HL-60 (cell line): ENCODE data around the gene UGCG.

Source experiments
- DNase-seq, 2 experiments: peaks; one replicate each; pipeline ENCODE4 v3.0.0-alpha.2; 2010 to 2020; ENCODE audit warnings: low read depth in 1 of 2, low spot score in 1 of 2
- H3K27ac ChIP-seq: fragments of 250-450 bp; sonication (Bioruptor Pico); replicated peaks from 2 replicates; pipeline ENCODE4 v1.5.1; 2020; ENCODE audit warnings: mild to moderate bottlenecking, moderate library complexity
- H3K27me3 ChIP-seq: fragments of 250-450 bp; sonication (Bioruptor Pico); 2 replicates; pipeline ENCODE4 v1.5.1; 2021; ENCODE audit warnings: mild to moderate bottlenecking, moderate library complexity; ENCODE audit not compliant: insufficient read depth, poor library complexity, severe bottlenecking
- H3K4me3 ChIP-seq: replicated peaks from 2 replicates; pipeline ENCODE4 v1.5.1; 2011; ENCODE audit warnings: mild to moderate bottlenecking, control low read depth, low read length; ENCODE audit not compliant: insufficient read depth
- CTCF ChIP-seq: IDR thresholded peaks from one replicate; pipeline ENCODE4 v1.5.1; 2011; ENCODE audit warnings: low read length, control low read depth, inconsistent platforms; ENCODE audit not compliant: insufficient read depth
- GABPA ChIP-seq: IDR thresholded peaks from 2 replicates; pipeline ENCODE4 v1.6.1; 2012; ENCODE audit warnings: low read depth
- POLR2AphosphoS5 ChIP-seq: IDR thresholded peaks from 2 replicates; pipeline ENCODE4 v1.6.1; 2012; ENCODE audit warnings: low read depth
- REST ChIP-seq: IDR thresholded peaks from 2 replicates; pipeline ENCODE4 v1.6.1; 2012; ENCODE audit warnings: low read depth; ENCODE audit not compliant: insufficient replicate concordance
- SPI1 ChIP-seq: IDR thresholded peaks from 2 replicates; pipeline ENCODE4 v1.6.1; 2012; ENCODE audit warnings: low read depth, mild to moderate bottlenecking, borderline replicate concordance

UGCG gene

GRCh38 chr9:111961575-111961974, 65.0 kb downstream of the UGCG start:
- TF ChIP-seq POLR2AphosphoS5 (no peak), GABPA (no peak), CTCF (no peak), SPI1 (no peak), REST (no peak)
- H3K27ac ChIP-seq = no peak overlapping the region
- H3K4me3 ChIP-seq = no peak overlapping the region
- DNase-seq = no peak
- H3K27me3 ChIP-seq = no peaks in the 10 kb centered on the region

- Histone ChIP-seq H3K4me3 (no peak overlapping the region), H3K27ac (no peak overlapping the region), H3K27me3 (no peaks in the 10 kb centered on the region)
- DNase-seq = no peak
- TF ChIP-seq REST (no peak), POLR2AphosphoS5 (no peak), GABPA (no peak), SPI1 (no peak), CTCF (no peak)
These were observed 65.4 kb downstream of the UGCG start for GRCh38 chr9:111962021-111962420.

GRCh38 chr9:111963995-111964394, 67.4 kb downstream of the UGCG start:
- Histone ChIP-seq H3K4me3 (no peak overlapping the region), H3K27ac (no peak overlapping the region)
- no peak for TF ChIP-seq GABPA
- TF ChIP-seq SPI1 = no peak
- TF ChIP-seq POLR2AphosphoS5 = no peak
- TF ChIP-seq CTCF = no peak

GRCh38 chr9:111965566-111966019, 69.0 kb downstream of the UGCG start:
- Histone ChIP-seq H3K4me3 (no peak overlapping the region), H3K27me3 (no peaks in the 10 kb centered on the region), H3K27ac (no peak overlapping the region)
- TF ChIP-seq POLR2AphosphoS5 = no peak
- TF ChIP-seq REST = no peak
- no peak for TF ChIP-seq GABPA
- TF ChIP-seq CTCF = no peak
- no peak for TF ChIP-seq SPI1
- DNase-seq = no peak

More at GRCh38 chr9:111963995-111964394, 67.4 kb downstream of the UGCG start:
- H3K27me3 ChIP-seq = no peaks in the 10 kb centered on the region
- DNase-seq = no peak
